Measurements from ENCODE around the gene SLCO4A1. TPM values are rescaled to one million over a fixed set of nuclear protein-coding genes. Genes with fewer than 3 reads are reported as not detected.

Gene SLCO4A1
- total and polyA plus RNA-seq, 9 donors = 1.1 to 10.9 (median 3.7) TPM

DNA sequence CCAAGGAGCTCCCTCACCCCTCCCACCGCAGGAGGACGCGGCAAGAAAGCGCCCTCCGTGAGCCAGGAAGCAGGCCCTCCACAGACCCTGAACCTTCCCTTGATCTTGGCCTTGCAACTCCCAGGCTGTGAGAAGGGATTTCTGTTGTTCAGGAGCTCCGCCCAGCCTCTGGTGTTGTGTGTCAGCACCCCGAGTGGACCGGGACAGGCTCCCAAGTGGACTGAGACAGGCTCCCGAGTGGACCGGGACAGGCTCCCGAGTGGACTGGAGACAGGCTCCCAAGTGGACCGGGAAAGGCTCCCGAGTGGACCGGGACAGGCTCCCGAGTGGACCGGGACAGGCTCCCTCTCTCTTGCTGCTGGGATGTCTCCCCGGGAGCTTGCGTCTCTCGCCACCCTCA is 57.0 kb downstream of the SLCO4A1 start:
- Histone ChIP-seq H3K4me3 (no peak overlapping the region), H3K27ac (no peak overlapping the region), H3K36me3 (no peaks in the 10 kb centered on the region), H3K27me3 (no peaks in the 10 kb centered on the region), H3K9me3 (no peaks in the 10 kb centered on the region), H3K4me1 (ENCODE audit: insufficient read depth) (no peaks in the 10 kb centered on the region)
- WGBS, 3 donors = 90 to 93% (median 92%) methylated on average over 17 to 19 of the region's 19 CpGs
- TF ChIP-seq, protein P1, sequence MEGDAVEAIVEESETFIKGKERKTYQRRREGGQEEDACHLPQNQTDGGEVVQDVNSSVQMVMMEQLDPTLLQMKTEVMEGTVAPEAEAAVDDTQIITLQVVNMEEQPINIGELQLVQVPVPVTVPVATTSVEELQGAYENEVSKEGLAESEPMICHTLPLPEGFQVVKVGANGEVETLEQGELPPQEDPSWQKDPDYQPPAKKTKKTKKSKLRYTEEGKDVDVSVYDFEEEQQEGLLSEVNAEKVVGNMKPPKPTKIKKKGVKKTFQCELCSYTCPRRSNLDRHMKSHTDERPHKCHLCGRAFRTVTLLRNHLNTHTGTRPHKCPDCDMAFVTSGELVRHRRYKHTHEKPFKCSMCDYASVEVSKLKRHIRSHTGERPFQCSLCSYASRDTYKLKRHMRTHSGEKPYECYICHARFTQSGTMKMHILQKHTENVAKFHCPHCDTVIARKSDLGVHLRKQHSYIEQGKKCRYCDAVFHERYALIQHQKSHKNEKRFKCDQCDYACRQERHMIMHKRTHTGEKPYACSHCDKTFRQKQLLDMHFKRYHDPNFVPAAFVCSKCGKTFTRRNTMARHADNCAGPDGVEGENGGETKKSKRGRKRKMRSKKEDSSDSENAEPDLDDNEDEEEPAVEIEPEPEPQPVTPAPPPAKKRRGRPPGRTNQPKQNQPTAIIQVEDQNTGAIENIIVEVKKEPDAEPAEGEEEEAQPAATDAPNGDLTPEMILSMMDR (IDR thresholded peaks at IDR 0.05) = no peak
- TF ChIP-seq EP300 (IDR thresholded peaks at IDR 0.05) = no peak
- TF ChIP-seq POLR2A (IDR thresholded peaks at IDR 0.05) = no peak
- no peak for DNase-seq
- intact Hi-C loops (cut with DNase I) = no loop called here

DNA sequence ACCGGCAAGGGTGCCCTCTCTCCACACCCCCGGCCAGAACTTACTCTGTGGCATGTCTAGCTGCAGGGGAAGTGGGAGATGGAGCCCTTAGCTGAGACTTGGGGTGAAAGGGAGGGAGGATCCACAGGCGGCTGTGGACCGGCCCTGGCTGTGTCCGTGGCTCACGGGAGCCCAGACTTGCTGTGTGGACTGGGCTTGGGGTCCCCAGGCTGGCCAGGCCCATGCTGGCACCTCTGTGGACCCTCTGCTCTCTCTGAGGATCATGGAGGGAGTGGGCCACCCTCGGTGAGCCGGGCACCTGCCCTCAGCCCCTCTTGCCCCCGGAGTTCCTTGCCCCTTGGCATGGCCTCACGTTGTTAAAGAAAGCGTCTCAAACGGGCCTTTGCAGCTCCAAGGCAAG is 57.4 kb downstream of the SLCO4A1 start:
- intact Hi-C loops (cut with DNase I) = no loop called here
- TF ChIP-seq, protein P1 (IDR thresholded peaks at IDR 0.05) = no peak
- TF ChIP-seq EP300 (IDR thresholded peaks at IDR 0.05) = no peak
- TF ChIP-seq POLR2A (IDR thresholded peaks at IDR 0.05) = no peak
- H3K4me1 ChIP-seq (ENCODE audit: insufficient read depth) = no peaks in the 10 kb centered on the region
- H3K4me3 ChIP-seq = no peak overlapping the region
- DNase-seq = no peak
- 75 to 79% (median 79%) methylated on average over 12 of the region's 12 CpGs for WGBS, 3 donors
- no peak overlapping the region for H3K27ac ChIP-seq
- no peaks in the 10 kb centered on the region for H3K27me3 ChIP-seq
- no peaks in the 10 kb centered on the region for H3K36me3 ChIP-seq
- H3K9me3 ChIP-seq = no peaks in the 10 kb centered on the region

DNA sequence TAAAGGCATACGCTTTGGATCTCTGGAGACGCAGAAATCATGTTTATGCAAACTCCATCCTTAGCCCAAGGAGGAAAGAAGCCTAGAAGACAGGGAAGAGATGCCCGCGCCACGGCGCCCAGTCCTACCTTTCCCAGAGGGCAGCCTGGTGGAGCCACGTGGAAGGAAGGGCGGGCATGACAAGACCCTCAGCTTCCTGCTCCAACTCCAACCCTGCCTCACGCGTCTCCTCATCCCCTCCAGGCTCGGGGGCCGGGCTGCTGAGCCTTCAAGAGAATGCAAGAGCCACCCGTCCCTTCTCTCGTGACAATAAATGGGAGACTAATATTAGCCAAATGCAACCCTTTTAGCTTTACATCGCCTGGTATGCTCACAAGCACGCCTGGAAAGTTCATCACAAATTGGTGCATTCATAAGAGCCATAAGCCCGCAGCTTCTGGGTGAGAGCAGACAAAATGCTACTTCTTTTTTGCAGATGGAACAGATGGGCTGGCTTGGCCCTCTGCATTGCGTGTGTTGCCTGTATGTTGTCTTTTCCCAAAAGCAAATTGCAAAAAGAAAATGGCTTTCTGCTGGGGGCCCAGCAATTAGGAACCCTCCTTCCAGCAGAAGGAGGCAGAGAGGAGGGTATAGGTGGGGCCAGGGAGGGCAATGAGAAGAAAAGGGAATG is 58.1 kb downstream of the SLCO4A1 start:
- no peaks in the 10 kb centered on the region for H3K27me3 ChIP-seq
- H3K4me1 ChIP-seq (ENCODE audit: insufficient read depth) = no peaks in the 10 kb centered on the region
- no peaks in the 10 kb centered on the region for H3K9me3 ChIP-seq
- DNase-seq = no peak
- TF ChIP-seq, protein P1 (IDR thresholded peaks at IDR 0.05) = no peak
- TF ChIP-seq POLR2A (IDR thresholded peaks at IDR 0.05) (no peak), EP300 (IDR thresholded peaks at IDR 0.05) (no peak)
- 89 to 93% (median 90%) methylated on average over 18 of the region's 18 CpGs for WGBS, 3 donors
- no peak overlapping the region for H3K27ac ChIP-seq
- H3K4me3 ChIP-seq = no peak overlapping the region
- intact Hi-C loops (cut with DNase I) = no loop called here
- H3K36me3 ChIP-seq = no peaks in the 10 kb centered on the region

DNA sequence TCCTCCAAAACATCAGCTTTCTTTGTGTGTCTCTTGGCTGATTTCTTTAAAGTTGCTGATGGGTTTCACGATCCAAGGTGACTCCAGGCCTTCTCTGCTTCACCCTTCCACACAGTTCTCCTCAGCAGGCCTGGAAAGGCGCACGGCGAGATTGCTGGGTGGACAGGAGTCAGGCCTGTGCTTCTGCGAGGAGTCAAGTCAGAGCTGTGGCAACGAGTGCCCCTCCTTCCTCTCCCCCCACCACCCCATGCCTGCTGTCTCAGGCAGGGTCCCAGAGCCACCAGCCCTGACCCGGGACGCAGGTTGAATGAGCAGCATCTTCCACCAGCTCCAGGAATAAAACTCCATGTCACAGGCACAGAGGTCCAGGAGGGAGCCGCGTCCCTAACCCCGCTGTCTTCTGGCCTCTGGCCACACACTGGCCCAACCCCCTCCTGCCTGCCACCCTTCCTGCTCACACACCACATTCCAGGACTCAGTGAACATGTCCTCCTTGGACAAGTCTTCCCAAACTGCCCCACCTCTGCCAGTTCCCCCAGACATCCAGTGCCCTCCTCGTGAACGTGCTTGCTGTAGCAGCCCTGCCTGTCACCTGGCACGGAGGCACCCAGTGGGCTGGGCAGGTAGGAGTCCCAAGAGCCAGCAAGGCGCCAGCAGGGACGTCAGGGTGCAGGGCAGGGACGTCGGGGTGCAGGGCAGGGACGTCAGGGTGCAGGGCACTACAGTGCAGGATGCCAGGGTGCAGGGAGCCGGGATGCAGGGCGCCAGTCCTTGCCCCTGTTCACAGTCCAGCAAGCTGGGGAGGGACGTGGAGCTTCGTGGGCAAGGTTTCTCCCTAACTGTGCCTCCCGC is 59.1 kb downstream of the SLCO4A1 start:
- no peak for DNase-seq
- H3K4me1 ChIP-seq (ENCODE audit: insufficient read depth) = no peaks in the 10 kb centered on the region
- TF ChIP-seq POLR2A (IDR thresholded peaks at IDR 0.05) (no peak), EP300 (IDR thresholded peaks at IDR 0.05) (no peak)
- TF ChIP-seq, protein P1 (IDR thresholded peaks at IDR 0.05) = no peak
- no peaks in the 10 kb centered on the region for H3K9me3 ChIP-seq
- WGBS, 3 donors = 62 to 75% (median 71%) methylated on average over 24 of the region's 24 CpGs
- H3K27ac ChIP-seq = no peak overlapping the region
- no peak overlapping the region for H3K4me3 ChIP-seq
- H3K27me3 ChIP-seq = no peaks in the 10 kb centered on the region
- intact Hi-C loops (cut with DNase I) = no loop called here
- H3K36me3 ChIP-seq = no peaks in the 10 kb centered on the region

All from ovary (tissue), 9 donors.